CD4-positive, alpha-beta T cell (primary cell): ENCODE measurements around the gene ELP4. TPM values are rescaled to one million over a fixed set of nuclear protein-coding genes. Genes with fewer than 3 reads are reported as not detected.

Source experiments
- ATAC-seq: fragments of 200-7000 bp; cut with Tn5 transposase; one replicate; pipeline ENCODE4 v1.10.0; 2022; ENCODE audit warnings: mild to moderate bottlenecking; ENCODE audit not compliant: poor library complexity
- CTCF ChIA-PET: fragments of 350-600 bp; sonication (Branson Sonifier 250); formaldehyde crosslinking; loops from one replicate; lab custom pipeline; 2021; ENCODE audit warnings: antibody characterized with exemption, inconsistent platforms; lab: Charles Lee
- POLR2A ChIA-PET: fragments of 350-600 bp; sonication (Branson Sonifier 250); formaldehyde crosslinking; loops from one replicate; lab custom pipeline; 2021; ENCODE audit warnings: antibody characterized with exemption, inconsistent platforms; lab: Charles Lee
- DNase-seq, 14 experiments: peaks; one replicate each; pipeline ENCODE4 v3.0.0-alpha.2; 2013 to 2020; ENCODE audit warnings: mixed read lengths in 2 of 14
- H3K27ac ChIP-seq, 2 donors: one replicate each; pipeline versions ENCODE4 v1.5.1 to v1.7.0; 2013; ENCODE audit warnings: low read length in 2 of 2, low read depth in 1 of 2, mild to moderate bottlenecking in 1 of 2
- H3K27me3 ChIP-seq, 2 experiments: 1 replicate in 1 of 2; 2 replicates in 1 of 2; pipeline versions ENCODE4 v1.6.1 to v1.7.0; 2013; ENCODE audit warnings: low read length in 2 of 2, control low read depth in 1 of 2, mild to moderate bottlenecking in 1 of 2, moderate library complexity in 1 of 2; ENCODE audit not compliant: insufficient read depth in 2 of 2, control insufficient read depth in 1 of 2
- H3K36me3 ChIP-seq: one replicate; pipeline ENCODE4 v1.6.1; 2013; ENCODE audit warnings: low read length, control low read depth; ENCODE audit not compliant: insufficient read depth
- H3K4me1 ChIP-seq: one replicate; pipeline ENCODE4 v1.6.1; 2013; ENCODE audit warnings: low read length, control low read depth; ENCODE audit not compliant: insufficient read depth
- H3K4me3 ChIP-seq: one replicate; pipeline ENCODE4 v1.5.1; 2013; ENCODE audit warnings: mild to moderate bottlenecking, low read length, moderate library complexity
- H3K9me3 ChIP-seq, 2 experiments: 1 replicate in 1 of 2; 2 replicates in 1 of 2; pipeline versions ENCODE4 v1.6.1 to v1.7.0; 2013; ENCODE audit warnings: low read length in 2 of 2, mild to moderate bottlenecking in 2 of 2, control low read depth in 1 of 2, moderate library complexity in 1 of 2; ENCODE audit not compliant: control insufficient read depth in 1 of 2, insufficient read depth in 1 of 2
- H3K27ac Mint-ChIP-seq: one replicate; pipeline ENCODE4 v1.8.0; 2020; ENCODE audit warnings: mixed read lengths
- H3K27me3 Mint-ChIP-seq: one replicate; pipeline ENCODE4 v1.8.0; 2021; ENCODE audit warnings: mixed read lengths
- H3K36me3 Mint-ChIP-seq: one replicate; pipeline ENCODE4 v1.8.0; 2021; ENCODE audit warnings: low read depth, mixed read lengths
- H3K4me1 Mint-ChIP-seq: one replicate; pipeline ENCODE4 v1.8.0; 2021; ENCODE audit warnings: low read depth, mixed read lengths
- H3K4me3 Mint-ChIP-seq: one replicate; pipeline ENCODE4 v1.8.0; 2020; ENCODE audit warnings: mild to moderate bottlenecking, mixed read lengths
- H3K9me3 Mint-ChIP-seq: one replicate; pipeline ENCODE4 v1.8.0; 2020; ENCODE audit warnings: mixed read lengths
- intact Hi-C, 2 experiments: fragments of 100-400 bp; cut with DNase I in 1 of 2; cut with micrococcal nuclease in 1 of 2; formaldehyde crosslinking; loops; one replicate each; pipeline versions ENCODE4 v1.15.1 to v1.9.0; 2023 to 2025; cut with DNase I, micrococcal nuclease
- total RNA-seq, 174 experiments: library from RNA in 2 of 174; stranded (reverse) in 2 of 174; gene quantifications; one replicate each; pipeline ENCODE4 v1.2.3 and lab custom pipeline; 2021 to 2026
- TF ChIP-seq, protein P1 (sequence below): fragments of 200-600 bp; IDR thresholded peaks from one replicate; pipeline ENCODE4 v1.8.0; 2022; ENCODE audit warnings: antibody characterized with exemption, mild to moderate bottlenecking

Gene ELP4
- total RNA-seq, 2 experiments from 2014 or later: 9.5 to 10.3 TPM

DNA sequence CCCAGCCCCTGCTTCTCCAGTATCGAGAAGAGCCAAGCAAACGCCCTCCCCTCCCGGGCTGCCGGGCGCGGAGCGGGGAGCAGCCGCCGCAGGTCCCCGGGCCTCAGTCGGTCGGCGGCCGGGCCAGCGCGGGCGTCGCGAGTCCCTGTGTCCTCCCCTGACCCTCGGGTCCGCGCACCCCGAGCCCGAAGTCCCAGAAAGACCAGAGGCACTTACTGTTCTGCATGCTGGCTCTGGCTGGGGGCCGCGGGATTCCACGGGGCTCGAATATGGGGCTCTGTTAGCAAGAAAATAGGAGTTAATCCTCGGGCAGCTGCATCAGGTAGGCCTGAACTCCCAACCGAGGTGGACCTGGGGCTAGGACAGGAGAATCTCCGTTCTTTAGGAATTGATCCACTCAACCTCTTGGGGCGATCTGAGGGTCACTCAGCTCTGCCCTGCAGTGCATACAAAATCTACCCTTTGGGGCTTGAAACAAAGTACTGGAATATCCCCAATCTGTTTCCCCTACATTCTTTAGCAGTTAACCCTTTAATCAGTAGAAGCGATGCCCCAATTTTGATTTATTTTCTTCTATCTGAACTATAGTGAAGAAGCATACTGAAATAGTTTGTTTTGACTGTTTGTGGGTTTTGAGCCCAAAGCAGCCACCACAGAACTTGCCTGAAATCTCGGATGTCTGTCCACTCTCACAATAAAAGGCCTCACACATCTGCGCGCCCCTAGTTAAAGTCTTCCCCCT, 296.8 kb downstream of the ELP4 start:
- Mint-ChIP-seq H3K27ac (no peak overlapping the region), H3K4me3 (peak overlapping the region; percentile 48), H3K9me3 (peaks cover 2% of the 10 kb centered on the region), H3K27me3 (peaks cover 90% of the 10 kb centered on the region), H3K36me3 (peaks cover 4% of the 10 kb centered on the region), H3K4me1 (peaks cover 58% of the 10 kb centered on the region)
- H3K4me1 ChIP-seq: peaks cover 58% of the 10 kb centered on the region
- ChIA-PET POLR2A (no interaction called here), CTCF (no interaction called here)
- intact Hi-C loops: no loop called here
- peaks cover 84 to 99% of the 10 kb centered on the region in 2 experiments for H3K27me3 ChIP-seq
- TF ChIP-seq, protein P1, sequence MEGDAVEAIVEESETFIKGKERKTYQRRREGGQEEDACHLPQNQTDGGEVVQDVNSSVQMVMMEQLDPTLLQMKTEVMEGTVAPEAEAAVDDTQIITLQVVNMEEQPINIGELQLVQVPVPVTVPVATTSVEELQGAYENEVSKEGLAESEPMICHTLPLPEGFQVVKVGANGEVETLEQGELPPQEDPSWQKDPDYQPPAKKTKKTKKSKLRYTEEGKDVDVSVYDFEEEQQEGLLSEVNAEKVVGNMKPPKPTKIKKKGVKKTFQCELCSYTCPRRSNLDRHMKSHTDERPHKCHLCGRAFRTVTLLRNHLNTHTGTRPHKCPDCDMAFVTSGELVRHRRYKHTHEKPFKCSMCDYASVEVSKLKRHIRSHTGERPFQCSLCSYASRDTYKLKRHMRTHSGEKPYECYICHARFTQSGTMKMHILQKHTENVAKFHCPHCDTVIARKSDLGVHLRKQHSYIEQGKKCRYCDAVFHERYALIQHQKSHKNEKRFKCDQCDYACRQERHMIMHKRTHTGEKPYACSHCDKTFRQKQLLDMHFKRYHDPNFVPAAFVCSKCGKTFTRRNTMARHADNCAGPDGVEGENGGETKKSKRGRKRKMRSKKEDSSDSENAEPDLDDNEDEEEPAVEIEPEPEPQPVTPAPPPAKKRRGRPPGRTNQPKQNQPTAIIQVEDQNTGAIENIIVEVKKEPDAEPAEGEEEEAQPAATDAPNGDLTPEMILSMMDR: no peak
- H3K27ac ChIP-seq: no peak overlapping the region
- H3K9me3 ChIP-seq: peaks cover 12 to 49% of the 10 kb centered on the region in 2 experiments
- H3K36me3 ChIP-seq: no peaks in the 10 kb centered on the region
- no peak for ATAC-seq
- no peak overlapping the region for H3K4me3 ChIP-seq
- no peak for DNase-seq

DNA sequence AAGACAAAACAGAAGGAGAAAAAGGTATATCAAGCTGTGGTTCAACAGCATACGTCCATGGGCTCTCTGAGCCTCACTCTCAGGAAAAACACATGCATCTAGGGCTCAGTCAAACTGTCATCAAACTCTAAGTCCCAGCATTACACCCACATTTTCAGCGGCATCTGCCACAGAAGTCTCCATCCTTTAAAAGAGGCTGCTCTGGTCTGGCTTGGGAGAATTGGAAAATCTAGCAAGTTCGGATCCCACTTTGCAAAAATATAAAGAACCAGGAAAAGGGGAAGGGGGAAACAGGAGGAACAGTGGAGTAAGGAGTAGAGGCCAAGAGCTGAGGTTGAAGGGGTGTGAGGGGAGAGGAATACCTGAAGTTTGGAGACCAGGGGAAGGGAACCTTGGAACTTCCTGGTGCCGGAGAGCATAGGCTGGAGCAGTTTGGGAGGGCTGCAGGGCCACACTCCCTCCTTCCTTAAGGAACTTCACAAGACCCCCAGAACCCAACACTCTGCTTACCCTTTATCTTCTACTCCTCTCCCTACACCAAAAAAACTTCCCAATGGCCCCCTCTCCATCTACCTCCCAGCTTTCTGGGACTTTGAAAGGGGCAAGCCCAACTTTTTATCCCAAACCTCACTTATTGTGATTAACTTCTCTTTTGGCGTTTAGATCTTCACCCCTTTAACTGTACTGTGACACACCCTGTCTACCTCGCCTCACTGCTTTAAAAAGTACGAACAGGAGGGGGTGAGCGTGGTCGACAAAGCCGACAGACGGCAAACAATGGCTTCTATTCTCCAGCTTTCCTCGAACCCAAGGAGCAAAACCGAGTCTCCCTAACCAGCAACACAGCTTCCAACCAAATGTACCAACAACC, 297.6 kb downstream of the ELP4 start:
- Mint-ChIP-seq H3K27ac (no peak overlapping the region), H3K27me3 (peaks cover 90% of the 10 kb centered on the region), H3K9me3 (peaks cover 2% of the 10 kb centered on the region), H3K4me1 (peaks cover 64% of the 10 kb centered on the region), H3K4me3 (peak overlapping the region; percentile 39), H3K36me3 (peaks cover 4% of the 10 kb centered on the region)
- no peaks in the 10 kb centered on the region for H3K36me3 ChIP-seq
- H3K9me3 ChIP-seq: peaks cover 7 to 55% of the 10 kb centered on the region in 2 experiments
- CTCF ChIA-PET: no interaction called here
- peaks cover 66% of the 10 kb centered on the region for H3K4me1 ChIP-seq
- no peak overlapping the region for H3K4me3 ChIP-seq
- ATAC-seq (no peak), DNase-seq (no peak)
- H3K27ac ChIP-seq: no peak overlapping the region
- POLR2A ChIA-PET: no interaction called here
- TF ChIP-seq, protein P1: no peak
- intact Hi-C loops: no loop called here
- H3K27me3 ChIP-seq: peaks cover 84 to 96% of the 10 kb centered on the region in 2 experiments

DNA sequence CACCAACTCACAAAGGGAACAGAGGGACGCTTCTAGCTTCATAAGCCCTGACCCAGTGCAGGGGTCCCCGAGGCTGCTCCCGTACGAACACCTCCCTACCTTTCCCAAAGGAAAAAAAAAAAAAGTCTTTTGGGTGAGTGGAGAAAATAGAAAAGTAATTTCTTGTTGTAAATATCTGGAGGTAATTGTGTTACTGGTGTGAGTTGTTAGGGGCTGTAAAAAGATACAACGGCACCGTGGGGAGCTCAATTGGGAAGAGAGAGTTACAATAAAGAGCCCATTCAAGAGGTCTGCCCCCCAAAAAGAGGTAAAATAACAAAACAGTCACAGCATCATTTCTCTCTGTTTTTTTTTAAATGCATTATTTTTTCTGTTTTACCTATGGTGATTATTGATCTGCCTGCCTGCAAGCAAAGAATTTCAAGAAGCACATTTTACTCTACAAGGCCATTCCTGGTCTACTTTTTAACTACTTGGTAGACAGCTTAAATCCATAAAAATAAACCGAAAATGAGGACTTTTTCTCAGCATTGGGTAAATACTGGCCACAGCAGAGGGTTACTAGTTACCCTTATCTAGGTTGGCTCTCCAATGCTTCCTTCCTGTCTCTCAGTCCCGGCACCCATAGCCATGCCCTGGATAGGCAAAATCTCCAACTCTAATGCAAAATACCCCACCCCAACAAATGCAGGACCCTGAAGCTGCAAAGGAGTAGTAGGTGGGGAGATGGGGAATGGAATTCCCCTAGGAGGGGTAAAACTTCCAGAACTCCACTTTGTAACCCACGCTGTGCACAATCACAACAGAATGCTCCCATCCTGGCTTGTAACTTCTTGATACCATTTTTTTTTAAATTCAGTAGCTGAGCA, 298.5 kb downstream of the ELP4 start:
- ChIA-PET CTCF (no interaction called here), POLR2A (no interaction called here)
- Histone ChIP-seq H3K27me3 (peaks cover 86 to 97% of the 10 kb centered on the region in 2 experiments), H3K4me1 (peaks cover 73% of the 10 kb centered on the region), H3K9me3 (peaks cover 1 to 56% of the 10 kb centered on the region in 2 experiments), H3K36me3 (no peaks in the 10 kb centered on the region), H3K4me3 (no peak overlapping the region), H3K27ac (no peak overlapping the region)
- TF ChIP-seq, protein P1: no peak
- Mint-ChIP-seq H3K36me3 (peaks cover 4% of the 10 kb centered on the region), H3K4me1 (peaks cover 69% of the 10 kb centered on the region), H3K4me3 (peak overlapping the region; percentile 1), H3K9me3 (peaks cover 2% of the 10 kb centered on the region), H3K27ac (no peak overlapping the region), H3K27me3 (peaks cover 87% of the 10 kb centered on the region)
- DNase-seq (no peak), ATAC-seq (no peak)
- intact Hi-C loops: no loop called here
